ENCODE results near the gene ZNF716. TPM values are rescaled to one million over a fixed set of nuclear protein-coding genes. Genes with fewer than 3 reads are reported as not detected.

ZNF716 gene

GRCh38 chr7:57496395-57496794, 46.4 kb downstream of the ZNF716 start:
- H3K4me3 ChIP-seq (ENCODE audit: insufficient read depth in 1 of 2, low read depth in 1 of 2, low read length in 2 of 2) = no peak overlapping the region
- H3K4ac ChIP-seq (ENCODE audit: low read depth in 1 of 2, low read length in 2 of 2) = no peak overlapping the region
- H3K14ac ChIP-seq (ENCODE audit: low read length in 2 of 2) = no peak overlapping the region
- no peak overlapping the region for H2BK12ac ChIP-seq (ENCODE audit: low read length in 2 of 2)
- no peak overlapping the region for H3K4me2 ChIP-seq (ENCODE audit: low read length, poor library complexity, severe bottlenecking)
- H3K9ac ChIP-seq (ENCODE audit: low read length) = no peak overlapping the region
- WGBS = 52% methylated on average over 6 of the region's 6 CpGs
- H3K79me1 ChIP-seq (replicated peaks; ENCODE audit: low read length, poor library complexity, severe bottlenecking) = no peaks in the 10 kb centered on the region
- H2BK15ac ChIP-seq (ENCODE audit: low read depth, poor library complexity, severe bottlenecking) = no peak overlapping the region
- H2BK5ac ChIP-seq (ENCODE audit: low read depth, low read length, poor library complexity, severe bottlenecking) = no peak overlapping the region
- H4K8ac ChIP-seq (ENCODE audit: low read length) = no peak overlapping the region
- H3K4me1 ChIP-seq (ENCODE audit: control insufficient read depth, insufficient read depth, low read depth, low read length) = no peaks in the 10 kb centered on the region
- H4K91ac ChIP-seq (ENCODE audit: low read length) = no peak overlapping the region
- H3K23ac ChIP-seq (ENCODE audit: low read length in 2 of 2) = no peak overlapping the region
- no peak overlapping the region for H3K18ac ChIP-seq (ENCODE audit: low read depth in 1 of 2, low read length in 2 of 2)
- DNase-seq = no peak
- H3K27ac ChIP-seq (ENCODE audit: low read length, poor library complexity, severe bottlenecking) = no peak overlapping the region
- no peaks in the 10 kb centered on the region for H3K36me3 ChIP-seq (ENCODE audit: control insufficient read depth in 1 of 2, insufficient read depth in 2 of 2, low read depth in 1 of 2, low read length in 2 of 2)
- H3K9me3 ChIP-seq (ENCODE audit: control insufficient read depth, low read length) = peaks cover 67% of the 10 kb centered on the region
- no peak overlapping the region for H2AFZ ChIP-seq (ENCODE audit: low read depth, low read length)
- H3K27me3 ChIP-seq (ENCODE audit: control insufficient read depth in 1 of 2, insufficient read depth in 1 of 2, low read length in 2 of 2) = no peaks in the 10 kb centered on the region
- no peak overlapping the region for H2BK120ac ChIP-seq (ENCODE audit: low read depth, low read length)
- no peak overlapping the region for H2AK5ac ChIP-seq (ENCODE audit: low read length, severe bottlenecking)

- H2AK5ac ChIP-seq (ENCODE audit: low read length, severe bottlenecking) = no peak overlapping the region
- H2BK15ac ChIP-seq (ENCODE audit: low read depth, poor library complexity, severe bottlenecking) = no peak overlapping the region
- peaks cover 66% of the 10 kb centered on the region for H3K9me3 ChIP-seq (ENCODE audit: control insufficient read depth, low read length)
- H3K4ac ChIP-seq (ENCODE audit: low read depth in 1 of 2, low read length in 2 of 2) = no peak overlapping the region
- no peaks in the 10 kb centered on the region for H3K36me3 ChIP-seq (ENCODE audit: control insufficient read depth in 1 of 2, insufficient read depth in 2 of 2, low read depth in 1 of 2, low read length in 2 of 2)
- H4K8ac ChIP-seq (ENCODE audit: low read length) = no peak overlapping the region
- 60% methylated on average over 1 of the region's 1 CpG for WGBS
- no peak for DNase-seq
- H2BK5ac ChIP-seq (ENCODE audit: low read depth, low read length, poor library complexity, severe bottlenecking) = no peak overlapping the region
- no peak overlapping the region for H3K4me3 ChIP-seq (ENCODE audit: insufficient read depth in 1 of 2, low read depth in 1 of 2, low read length in 2 of 2)
- H3K27ac ChIP-seq (ENCODE audit: low read length, poor library complexity, severe bottlenecking) = no peak overlapping the region
- H4K91ac ChIP-seq (ENCODE audit: low read length) = no peak overlapping the region
- H2BK120ac ChIP-seq (ENCODE audit: low read depth, low read length) = no peak overlapping the region
- H2BK12ac ChIP-seq (ENCODE audit: low read length in 2 of 2) = no peak overlapping the region
- no peak overlapping the region for H3K14ac ChIP-seq (ENCODE audit: low read length in 2 of 2)
- no peak overlapping the region for H2AFZ ChIP-seq (ENCODE audit: low read depth, low read length)
- no peak overlapping the region for H3K9ac ChIP-seq (ENCODE audit: low read length)
- no peak overlapping the region for H3K18ac ChIP-seq (ENCODE audit: low read depth in 1 of 2, low read length in 2 of 2)
- no peak overlapping the region for H3K23ac ChIP-seq (ENCODE audit: low read length in 2 of 2)
- no peaks in the 10 kb centered on the region for H3K27me3 ChIP-seq (ENCODE audit: control insufficient read depth in 1 of 2, insufficient read depth in 1 of 2, low read length in 2 of 2)
- no peaks in the 10 kb centered on the region for H3K79me1 ChIP-seq (replicated peaks; ENCODE audit: low read length, poor library complexity, severe bottlenecking)
- H3K4me1 ChIP-seq (ENCODE audit: control insufficient read depth, insufficient read depth, low read depth, low read length) = no peaks in the 10 kb centered on the region
- H3K4me2 ChIP-seq (ENCODE audit: low read length, poor library complexity, severe bottlenecking) = no peak overlapping the region
Observed at GRCh38 chr7:57505176-57505575, 55.2 kb downstream of the ZNF716 start.

Small RNAs within 50 kb of the gene (small RNA-seq; reads per million reads assigned to genes)
- not detected for gene MIR3147 (ENCODE audit: low read depth)

All from mesenchymal stem cell (in vitro differentiated cells and primary cell).